Measurements from ENCODE around the gene PAPOLA. TPM values are rescaled to one million over a fixed set of nuclear protein-coding genes. Genes with fewer than 3 reads are reported as not detected.

PAPOLA gene
- total RNA-seq, 4 donors from 2014 or later, result 106 to 357 (median 257) TPM

GRCh38 chr14:96567289-96567899 is 65.2 kb downstream of the PAPOLA start:
- intact Hi-C loops (cut with DNase I; ENCODE audit: low total_unique reads), result no loop called here
- H3K27ac ChIP-seq, result no peak overlapping the region
- TF ChIP-seq POLR2A (IDR thresholded peaks at IDR 0.05) (no peak), CTCF (IDR thresholded peaks at IDR 0.05) (peak; percentile 22 to 44 (median 36))
- no peaks in the 10 kb centered on the region for H3K4me1 ChIP-seq
- H3K27me3 ChIP-seq, result no peaks in the 10 kb centered on the region
- no peak overlapping the region for H3K4me3 ChIP-seq
- H3K9me3 ChIP-seq, result no peaks in the 10 kb centered on the region
- DNase-seq, result no peak
- H3K36me3 ChIP-seq, result no peaks in the 10 kb centered on the region

GRCh38 chr14:96568621-96569020 is 66.4 kb downstream of the PAPOLA start:
- no peaks in the 10 kb centered on the region for H3K4me1 ChIP-seq
- H3K36me3 ChIP-seq, result no peaks in the 10 kb centered on the region
- intact Hi-C loops (cut with DNase I; ENCODE audit: low total_unique reads), result no loop called here
- no peaks in the 10 kb centered on the region for H3K9me3 ChIP-seq
- no peak overlapping the region for H3K27ac ChIP-seq
- H3K4me3 ChIP-seq, result no peak overlapping the region
- H3K27me3 ChIP-seq, result no peaks in the 10 kb centered on the region
- DNase-seq, result no peak
- TF ChIP-seq CTCF (IDR thresholded peaks at IDR 0.05), result no peak
- TF ChIP-seq POLR2A (IDR thresholded peaks at IDR 0.05), result no peak

DNA sequence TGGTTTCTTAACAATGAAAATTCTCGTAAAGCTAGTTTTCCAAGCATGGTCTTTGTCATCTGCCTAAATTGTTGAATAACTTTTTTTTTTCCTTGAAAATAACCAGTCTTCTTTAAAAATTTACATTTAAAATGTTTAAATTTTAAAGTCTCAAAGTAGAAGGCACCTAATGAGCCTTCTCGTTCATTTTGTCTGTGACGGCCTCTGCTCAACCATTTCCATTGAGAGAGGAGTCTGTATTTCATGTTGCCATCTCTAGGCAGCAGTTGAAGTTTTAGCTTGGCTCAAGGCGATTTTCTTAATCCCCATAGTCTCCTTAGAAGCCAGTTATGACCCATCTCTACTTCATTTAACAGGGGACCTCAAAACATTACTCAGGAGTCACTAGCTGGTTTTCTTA is 69.1 kb downstream of the PAPOLA start:
- Histone ChIP-seq H3K4me3 (no peak overlapping the region), H3K27ac (no peak overlapping the region), H3K36me3 (no peaks in the 10 kb centered on the region), H3K4me1 (peaks cover 0 to 8% of the 10 kb centered on the region in 2 donors), H3K9me3 (no peaks in the 10 kb centered on the region), H3K27me3 (no peaks in the 10 kb centered on the region)
- DNase-seq, result no peak
- intact Hi-C loops (cut with DNase I; ENCODE audit: low total_unique reads), result no loop called here
- TF ChIP-seq POLR2A (IDR thresholded peaks at IDR 0.05), result no peak
- TF ChIP-seq CTCF (IDR thresholded peaks at IDR 0.05), result no peak

- no peak overlapping the region for H3K27ac ChIP-seq
- DNase-seq, result no peak
- intact Hi-C loops (cut with DNase I; ENCODE audit: low total_unique reads), result no loop called here
- no peaks in the 10 kb centered on the region for H3K27me3 ChIP-seq
- no peaks in the 10 kb centered on the region for H3K36me3 ChIP-seq
- peaks cover 0 to 8% of the 10 kb centered on the region in 2 donors for H3K4me1 ChIP-seq
- TF ChIP-seq CTCF (IDR thresholded peaks at IDR 0.05) (no peak), POLR2A (IDR thresholded peaks at IDR 0.05) (no peak)
- H3K9me3 ChIP-seq, result no peaks in the 10 kb centered on the region
- H3K4me3 ChIP-seq, result no peak overlapping the region
Observed at GRCh38 chr14:96573473-96574100, 71.4 kb downstream of the PAPOLA start.

DNA sequence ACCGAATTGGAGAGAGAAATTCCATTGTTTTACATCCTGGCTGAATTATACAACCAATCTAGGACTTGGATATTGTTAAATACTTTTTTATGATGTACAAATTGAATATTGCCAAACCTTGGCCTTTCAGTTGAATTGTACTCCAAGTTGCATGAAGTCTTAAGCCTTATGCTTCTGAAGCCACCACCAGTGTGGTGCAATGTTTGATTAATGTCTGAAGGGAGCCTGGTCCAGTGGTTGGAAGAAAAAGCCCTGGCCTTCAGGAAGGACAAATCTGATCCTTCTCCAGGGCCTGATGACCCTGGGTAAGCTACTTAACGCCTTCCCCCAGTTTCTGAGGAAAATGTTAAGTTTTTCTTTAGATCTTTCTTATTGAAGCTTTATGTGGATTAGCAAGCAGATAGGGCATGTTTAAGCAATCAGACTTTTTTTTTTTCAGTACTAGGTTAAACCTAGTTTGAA is 72.0 kb downstream of the PAPOLA start:
- DNase-seq, result no peak
- H3K4me1 ChIP-seq, result peaks cover 0 to 8% of the 10 kb centered on the region in 2 donors
- H3K27me3 ChIP-seq, result no peaks in the 10 kb centered on the region
- no peak for TF ChIP-seq POLR2A (IDR thresholded peaks at IDR 0.05)
- no peak for TF ChIP-seq CTCF (IDR thresholded peaks at IDR 0.05)
- no peak overlapping the region for H3K4me3 ChIP-seq
- no peaks in the 10 kb centered on the region for H3K36me3 ChIP-seq
- H3K9me3 ChIP-seq, result no peaks in the 10 kb centered on the region
- intact Hi-C loops (cut with DNase I; ENCODE audit: low total_unique reads), result no loop called here
- H3K27ac ChIP-seq, result no peak overlapping the region
